ENCODE results near the gene ACADM. TPM values are rescaled to one million over a fixed set of nuclear protein-coding genes. Genes with fewer than 3 reads are reported as not detected.
A peak's percentile ranks its signal among the peaks of the same experiment; 100 is the strongest.
"Not testable (repeated sequence)": the region's sequence is repeated elsewhere in the genome, so short reads cannot be mapped to it uniquely, and the experiment has no call there.

The ACADM gene
- total RNA-seq, 1 donor from 2014 or later, result 9.8 TPM

DNA sequence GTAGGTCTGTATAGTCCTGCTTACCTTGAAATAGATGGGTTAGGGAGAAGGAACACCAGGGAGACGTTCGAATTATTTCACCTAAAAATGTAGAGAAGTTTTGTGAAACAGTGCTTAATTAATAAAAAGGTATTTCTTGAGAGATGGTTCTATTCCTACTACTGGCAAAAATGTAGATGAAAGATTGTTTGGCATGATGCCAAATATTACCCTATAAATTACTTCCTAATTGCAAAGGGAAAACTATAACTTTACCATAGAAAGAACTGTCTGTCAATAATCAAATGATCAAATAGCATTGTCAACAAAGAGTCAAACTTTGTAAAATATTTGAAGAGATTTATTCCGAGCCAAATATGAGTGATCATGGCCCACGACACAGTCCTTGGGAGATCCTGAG, 4.2 kb upstream of the ACADM start:
- TF ChIP-seq, protein P1, sequence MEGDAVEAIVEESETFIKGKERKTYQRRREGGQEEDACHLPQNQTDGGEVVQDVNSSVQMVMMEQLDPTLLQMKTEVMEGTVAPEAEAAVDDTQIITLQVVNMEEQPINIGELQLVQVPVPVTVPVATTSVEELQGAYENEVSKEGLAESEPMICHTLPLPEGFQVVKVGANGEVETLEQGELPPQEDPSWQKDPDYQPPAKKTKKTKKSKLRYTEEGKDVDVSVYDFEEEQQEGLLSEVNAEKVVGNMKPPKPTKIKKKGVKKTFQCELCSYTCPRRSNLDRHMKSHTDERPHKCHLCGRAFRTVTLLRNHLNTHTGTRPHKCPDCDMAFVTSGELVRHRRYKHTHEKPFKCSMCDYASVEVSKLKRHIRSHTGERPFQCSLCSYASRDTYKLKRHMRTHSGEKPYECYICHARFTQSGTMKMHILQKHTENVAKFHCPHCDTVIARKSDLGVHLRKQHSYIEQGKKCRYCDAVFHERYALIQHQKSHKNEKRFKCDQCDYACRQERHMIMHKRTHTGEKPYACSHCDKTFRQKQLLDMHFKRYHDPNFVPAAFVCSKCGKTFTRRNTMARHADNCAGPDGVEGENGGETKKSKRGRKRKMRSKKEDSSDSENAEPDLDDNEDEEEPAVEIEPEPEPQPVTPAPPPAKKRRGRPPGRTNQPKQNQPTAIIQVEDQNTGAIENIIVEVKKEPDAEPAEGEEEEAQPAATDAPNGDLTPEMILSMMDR (IDR thresholded peaks at IDR 0.05), result no peak
- no peak overlapping the region for H3K4me3 ChIP-seq
- H3K36me3 ChIP-seq, result no peaks in the 10 kb centered on the region
- no peak for DNase-seq (ENCODE audit: low spot score in 2 of 2)
- H3K4me1 ChIP-seq, result no peaks in the 10 kb centered on the region
- intact Hi-C loops (cut with DNase I), result loop anchor here (10.0 kb wide), 1 partner anchor 354 kb away; the partner anchor contains the start of gene ST6GALNAC3
- no peaks in the 10 kb centered on the region for H3K9me3 ChIP-seq
- no peaks in the 10 kb centered on the region for H3K27me3 ChIP-seq
- no peak overlapping the region for H3K27ac ChIP-seq

DNA sequence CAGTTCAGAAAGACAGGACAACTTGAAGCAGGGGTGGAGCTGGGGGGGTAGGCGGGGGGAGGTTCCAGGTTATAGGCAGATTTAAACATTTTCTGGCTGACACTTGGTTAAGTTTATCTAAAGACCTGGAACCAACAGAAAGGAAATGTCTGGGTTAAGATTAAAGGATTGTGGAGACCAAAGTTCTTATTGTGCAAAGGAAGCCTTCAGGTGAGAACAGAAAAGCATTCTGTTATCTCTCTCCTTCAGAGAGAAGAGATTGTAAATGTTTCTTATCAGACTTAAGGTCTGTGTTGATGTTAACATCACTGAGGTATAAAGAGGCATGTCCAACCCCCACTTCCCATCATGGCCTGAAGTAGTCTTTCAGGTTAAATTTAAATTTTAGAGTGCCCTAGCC, 3.7 kb upstream of the ACADM start:
- Histone ChIP-seq H3K4me1 (peaks cover 0 to 2% of the 10 kb centered on the region in 2 donors), H3K27ac (no peak overlapping the region), H3K9me3 (no peaks in the 10 kb centered on the region), H3K4me3 (no peak overlapping the region), H3K27me3 (no peaks in the 10 kb centered on the region), H3K36me3 (no peaks in the 10 kb centered on the region)
- intact Hi-C loops (cut with DNase I), result loop anchor here (10.0 kb wide), 1 partner anchor 354 kb away; the partner anchor contains the start of gene ST6GALNAC3
- TF ChIP-seq, protein P1 (IDR thresholded peaks at IDR 0.05), result no peak
- DNase-seq (ENCODE audit: low spot score in 2 of 2), result no peak

DNA sequence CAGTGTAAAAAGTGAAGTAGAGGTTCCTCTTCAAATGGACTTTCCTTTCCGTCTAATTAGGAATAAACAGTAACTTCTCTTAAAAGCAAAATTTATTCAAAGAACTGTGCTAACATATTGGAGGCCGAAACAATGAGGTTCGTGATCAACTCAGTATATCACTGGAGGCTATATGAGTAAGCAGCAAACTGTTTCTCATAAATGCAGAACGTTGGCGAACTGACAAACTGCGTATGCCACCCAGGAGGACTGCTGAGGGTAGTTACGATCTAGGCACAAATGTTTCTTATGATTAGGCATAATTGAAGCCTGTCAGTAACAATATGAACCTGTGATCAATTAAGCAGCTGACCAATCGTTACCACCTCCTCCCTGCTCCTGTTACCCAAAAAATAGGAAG, 2.3 kb upstream of the ACADM start:
- H3K9me3 ChIP-seq; H3K4me1 ChIP-seq; H3K36me3 ChIP-seq; H3K27ac ChIP-seq; DNase-seq (ENCODE audit: low spot score in 2 of 2); H3K4me3 ChIP-seq; H3K27me3 ChIP-seq: not testable (repeated sequence)
- intact Hi-C loops (cut with DNase I), result loop anchor here (10.0 kb wide), 1 partner anchor 353 kb away; the partner anchor contains the start of gene ST6GALNAC3

DNA sequence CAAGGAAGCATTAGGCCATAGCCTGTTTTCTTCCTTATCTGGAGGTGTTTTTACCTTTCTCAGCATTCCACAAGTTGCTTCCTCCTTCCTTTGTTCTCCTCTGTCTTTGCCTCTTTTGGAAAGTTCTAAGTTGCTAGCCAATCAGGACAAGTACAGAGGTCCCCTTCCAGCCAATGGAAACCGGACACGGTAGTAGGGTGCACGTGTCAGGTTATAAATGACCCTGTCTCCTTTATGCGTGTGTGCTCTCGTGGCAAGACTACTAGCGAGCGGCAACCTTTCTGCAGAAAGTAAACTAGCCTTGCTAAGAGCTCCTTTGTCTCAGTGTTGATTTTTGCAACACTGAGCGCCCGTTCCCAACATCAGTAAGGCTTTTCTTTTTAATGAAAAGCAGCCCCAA, 1.5 kb upstream of the ACADM start:
- H3K9me3 ChIP-seq, result no peaks in the 10 kb centered on the region
- H3K36me3 ChIP-seq, result no peaks in the 10 kb centered on the region
- H3K27me3 ChIP-seq, result no peaks in the 10 kb centered on the region
- TF ChIP-seq, protein P1 (IDR thresholded peaks at IDR 0.05), result no peak
- H3K4me1 ChIP-seq, result peaks cover 0 to 4% of the 10 kb centered on the region in 2 donors
- no peak for DNase-seq (ENCODE audit: low spot score in 2 of 2)
- H3K4me3 ChIP-seq, result no peak overlapping the region
- intact Hi-C loops (cut with DNase I), result loop anchor here (10.0 kb wide), 1 partner anchor 352 kb away; the partner anchor contains the start of gene ST6GALNAC3
- no peak overlapping the region for H3K27ac ChIP-seq

DNA sequence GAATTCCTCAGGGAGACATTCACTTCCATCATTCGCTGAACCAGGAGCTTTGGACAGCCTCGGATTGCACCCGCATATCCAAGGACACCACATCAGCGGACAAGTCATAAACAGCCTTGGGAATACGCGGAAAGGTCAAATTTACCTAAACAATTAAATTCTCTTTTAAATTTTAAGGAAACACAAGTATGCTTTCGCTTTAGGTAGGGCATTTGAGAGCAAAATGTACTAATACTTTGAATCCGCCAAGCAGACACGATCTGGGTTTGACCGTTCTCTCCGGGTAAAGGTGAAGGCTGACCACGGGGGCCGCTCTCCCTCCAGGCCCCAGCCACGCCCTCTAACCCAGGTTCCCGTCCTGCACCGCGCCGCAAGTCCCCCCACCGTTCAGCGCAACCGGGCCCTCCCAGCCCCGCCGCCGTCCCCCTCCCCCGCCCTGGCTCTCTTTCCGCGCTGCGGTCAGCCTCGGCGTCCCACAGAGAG, 479 bp upstream of the ACADM start:
- TF ChIP-seq, protein P1 (IDR thresholded peaks at IDR 0.05), result no peak
- H3K36me3 ChIP-seq, result no peaks in the 10 kb centered on the region
- DNase-seq (ENCODE audit: low spot score in 2 of 2), result peak in 1 of 2 donors; percentile 90
- intact Hi-C loops (cut with DNase I), result loop anchor here (1.0 to 10.0 kb wide), 2 partner anchors 62 to 351 kb away; partner anchors contain the start of genes RABGGTB and ST6GALNAC3
- H3K4me1 ChIP-seq, result peaks cover 0 to 4% of the 10 kb centered on the region in 2 donors
- H3K27ac ChIP-seq, result peak overlapping the region; percentile 84 to 89
- H3K27me3 ChIP-seq, result no peaks in the 10 kb centered on the region
- H3K9me3 ChIP-seq, result no peaks in the 10 kb centered on the region
- peak overlapping the region; percentile 75 to 87 for H3K4me3 ChIP-seq

DNA sequence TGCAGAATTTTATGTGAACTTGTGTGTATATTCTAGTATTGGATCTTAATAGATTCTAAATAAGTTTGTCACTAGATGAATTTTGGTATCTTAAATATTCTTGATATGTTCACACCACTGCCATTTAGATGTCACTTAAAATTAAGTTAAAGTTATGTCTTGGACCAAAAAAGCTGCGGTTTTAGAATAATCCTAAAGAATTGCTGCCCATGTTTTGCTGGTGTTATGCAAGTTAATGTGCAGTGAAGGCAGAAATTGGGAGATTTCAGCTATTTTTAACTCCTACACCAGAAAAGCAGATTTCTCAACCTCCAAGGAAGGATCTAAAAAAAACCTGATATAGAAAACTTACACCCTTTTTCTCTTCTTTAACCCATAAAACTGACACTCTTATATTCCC, 757 bp downstream of the ACADM start:
- DNase-seq (ENCODE audit: low spot score in 2 of 2), result no peak
- peak overlapping the region; percentile 75 to 87 for H3K4me3 ChIP-seq
- peaks cover 0 to 4% of the 10 kb centered on the region in 2 donors for H3K4me1 ChIP-seq
- peak overlapping the region; percentile 41 to 89 for H3K27ac ChIP-seq
- intact Hi-C loops (cut with DNase I), result loop anchor here (10.0 kb wide), 1 partner anchor 350 kb away; the partner anchor contains the start of gene ST6GALNAC3
- TF ChIP-seq, protein P1 (IDR thresholded peaks at IDR 0.05), result no peak
- H3K9me3 ChIP-seq, result no peaks in the 10 kb centered on the region
- H3K36me3 ChIP-seq, result no peaks in the 10 kb centered on the region
- no peaks in the 10 kb centered on the region for H3K27me3 ChIP-seq

Measured in ascending aorta (tissue), 2 donors.